Naive B cell (primary cell): Measurements from ENCODE around the gene HAO2. TPM values are rescaled to one million over a fixed set of nuclear protein-coding genes. Genes with fewer than 3 reads are reported as not detected.

Source experiments
- ATAC-seq, 2 donors: fragments of 150-1000 bp; cut with Tn5 transposase; 2 replicates each; pipeline ENCODE4 v1.10.0; 2021; ENCODE audit warnings: low read depth in 2 of 2, mild to moderate bottlenecking in 2 of 2, moderate library complexity in 2 of 2
- DNase-seq: peaks from one replicate; pipeline ENCODE4 v3.0.0; 2022
- H3K27ac Mint-ChIP-seq, 6 donors: one replicate each; pipeline ENCODE4 v1.8.0; 2020 to 2022; ENCODE audit warnings: mild to moderate bottlenecking in 6 of 6, mixed read lengths in 6 of 6, moderate library complexity in 5 of 6, inconsistent platforms in 2 of 6
- H3K27me3 Mint-ChIP-seq, 3 donors: one replicate each; pipeline ENCODE4 v1.8.0; 2021 to 2022; ENCODE audit warnings: mixed read lengths in 3 of 3, mild to moderate bottlenecking in 1 of 3
- H3K36me3 Mint-ChIP-seq, 2 donors: one replicate each; pipeline ENCODE4 v1.8.0; 2020 to 2022; ENCODE audit warnings: mixed read lengths in 2 of 2, inconsistent platforms in 1 of 2, mild to moderate bottlenecking in 1 of 2
- H3K4me1 Mint-ChIP-seq, 3 donors: one replicate each; pipeline ENCODE4 v1.8.0; 2020 to 2022; ENCODE audit warnings: mixed read lengths in 3 of 3, inconsistent platforms in 1 of 3, mild to moderate bottlenecking in 1 of 3, moderate library complexity in 1 of 3
- H3K4me3 Mint-ChIP-seq, 8 donors: one replicate each; pipeline ENCODE4 v1.8.0; 2020 to 2022; ENCODE audit warnings: mild to moderate bottlenecking in 8 of 8, mixed read lengths in 8 of 8, moderate library complexity in 8 of 8, inconsistent platforms in 2 of 8
- H3K9me3 Mint-ChIP-seq, 7 donors: one replicate each; pipeline ENCODE4 v1.8.0; 2020 to 2022; ENCODE audit warnings: mixed read lengths in 7 of 7, mild to moderate bottlenecking in 5 of 7, inconsistent platforms in 2 of 7, moderate library complexity in 1 of 7
- polyA plus RNA-seq, 6 donors: library from polyadenylated mRNA; unstranded; fragments of 300-500 nt; fragmentation: Illumina TruSeq; gene quantifications; one replicate each; pipeline ENCODE4 v1.2.3, GENCODE V29; 2021; ENCODE audit warnings: low read depth in 6 of 6

Gene HAO2
- polyA plus RNA-seq, 6 donors from 2014 or later: not detected

DNA sequence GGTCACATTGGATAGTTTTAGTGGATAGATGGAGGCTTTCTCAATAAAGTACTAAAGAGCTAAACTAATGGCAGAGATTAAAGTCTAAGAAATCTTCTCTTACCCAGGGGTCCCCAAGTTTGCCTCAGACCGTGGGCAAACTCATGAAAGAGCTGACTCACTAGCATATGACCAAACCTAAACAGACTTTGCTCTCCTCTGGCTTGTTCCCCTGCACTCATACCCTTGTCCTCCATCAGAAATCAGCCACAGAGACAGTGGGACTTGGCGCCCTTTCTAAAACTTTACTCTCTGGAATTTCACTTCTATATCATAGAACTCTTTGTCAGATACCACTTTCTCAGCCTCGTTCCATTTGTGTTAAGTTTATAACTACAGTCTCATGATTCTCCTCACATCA is 29.4 kb downstream of the HAO2 start:
- Mint-ChIP-seq H3K9me3 (peaks cover 0 to 10% (median 0%) of the 10 kb centered on the region in 7 donors), H3K27ac (no peak overlapping the region), H3K4me3 (no peak overlapping the region), H3K36me3 (no peaks in the 10 kb centered on the region), H3K27me3 (peaks cover 4 to 13% (median 8%) of the 10 kb centered on the region in 3 donors), H3K4me1 (no peaks in the 10 kb centered on the region)
- ATAC-seq (no peak), DNase-seq (no peak)

GRCh38 chr1:119404736-119405135 is 36.2 kb downstream of the HAO2 start:
- no peak for ATAC-seq
- Mint-ChIP-seq H3K4me3 (no peak overlapping the region), H3K36me3 (no peaks in the 10 kb centered on the region)

DNA sequence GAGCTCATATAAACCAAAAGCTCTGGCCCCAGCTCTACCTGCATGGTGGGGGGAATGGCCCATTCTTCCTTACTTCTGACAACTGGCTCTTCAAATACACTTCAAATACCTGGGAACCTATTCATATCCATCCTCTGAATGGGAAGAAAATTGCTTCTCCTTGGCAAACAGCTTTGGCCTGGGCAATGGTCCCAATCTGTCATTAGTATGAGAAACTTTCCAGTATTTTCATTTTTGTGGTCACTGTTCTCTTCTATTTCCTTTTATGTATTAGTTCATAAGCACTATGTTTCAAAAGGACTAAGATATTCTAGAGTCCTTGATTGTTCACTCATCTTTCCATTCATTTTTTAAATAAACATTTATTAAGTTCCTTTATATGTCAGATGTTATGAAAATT is 41.1 kb downstream of the HAO2 start:
- Mint-ChIP-seq H3K9me3 (peaks cover 4 to 32% (median 16%) of the 10 kb centered on the region in 7 donors), H3K36me3 (no peaks in the 10 kb centered on the region), H3K27ac (no peak overlapping the region), H3K4me3 (no peak overlapping the region), H3K27me3 (peaks cover 0 to 13% (median 2%) of the 10 kb centered on the region in 3 donors), H3K4me1 (no peaks in the 10 kb centered on the region)
- DNase-seq (no peak), ATAC-seq (no peak)

More at GRCh38 chr1:119404736-119405135, 36.2 kb downstream of the HAO2 start:
- H3K4me1 Mint-ChIP-seq: no peaks in the 10 kb centered on the region
- no peak overlapping the region for H3K27ac Mint-ChIP-seq
- DNase-seq: no peak
- H3K27me3 Mint-ChIP-seq: peaks cover 4 to 27% (median 15%) of the 10 kb centered on the region in 3 donors
- peaks cover 4 to 45% (median 26%) of the 10 kb centered on the region in 7 donors for H3K9me3 Mint-ChIP-seq

- ATAC-seq: no peak
- Mint-ChIP-seq H3K27ac (no peak overlapping the region), H3K4me1 (no peaks in the 10 kb centered on the region), H3K9me3 (peaks cover 1 to 23% (median 14%) of the 10 kb centered on the region in 7 donors), H3K36me3 (no peaks in the 10 kb centered on the region), H3K27me3 (peaks cover 0 to 6% (median 2%) of the 10 kb centered on the region in 3 donors), H3K4me3 (no peak overlapping the region)
- DNase-seq: no peak
These were observed 42.4 kb downstream of the HAO2 start for GRCh38 chr1:119410961-119411360.

DNA sequence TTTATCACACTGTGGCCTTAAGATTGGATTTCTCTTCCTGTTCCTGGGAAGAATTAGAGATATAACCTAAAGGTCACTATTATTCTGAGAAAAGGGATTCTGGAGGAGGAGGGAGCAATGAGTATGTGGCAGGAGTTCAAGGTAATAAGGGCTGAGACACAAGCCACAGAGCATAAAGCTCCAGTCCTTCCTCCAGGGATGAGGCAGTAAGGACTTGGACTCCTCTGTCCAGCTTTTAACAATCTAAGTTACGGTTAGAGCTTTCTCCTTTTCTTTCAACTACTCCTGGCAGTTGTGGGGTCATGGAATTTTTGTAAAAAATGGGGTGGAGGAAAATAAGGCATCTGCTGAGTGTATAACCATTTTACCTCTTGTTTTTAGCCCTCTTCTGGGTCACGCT is 46.4 kb downstream of the HAO2 start, which contains the start of gene HSD3B2:
TSS of gene HSD3B2 (plus strand) at position 201 of the 400 bp plus-strand sequence. CDS start 270 bp downstream, outside the sequence.
- peaks cover 0 to 5% (median 2%) of the 10 kb centered on the region in 7 donors for H3K9me3 Mint-ChIP-seq
- ATAC-seq (no peak), DNase-seq (no peak)
- no peaks in the 10 kb centered on the region for H3K4me1 Mint-ChIP-seq
- no peak within 1 kb of the TSS for H3K4me3 Mint-ChIP-seq
- H3K27me3 Mint-ChIP-seq: peaks cover 0 to 9% (median 0%) of the 10 kb centered on the region in 3 donors
- H3K36me3 Mint-ChIP-seq: no peaks in the 10 kb centered on the region
- H3K27ac Mint-ChIP-seq: no peak within 1 kb of the TSS

- no peaks in the 10 kb centered on the region for H3K36me3 Mint-ChIP-seq
- DNase-seq: no peak
- peaks cover 0 to 5% (median 0%) of the 10 kb centered on the region in 7 donors for H3K9me3 Mint-ChIP-seq
- ATAC-seq: no peak
- no peak overlapping the region for H3K4me3 Mint-ChIP-seq
- H3K27me3 Mint-ChIP-seq: peaks cover 0 to 9% (median 0%) of the 10 kb centered on the region in 3 donors
- no peak overlapping the region for H3K27ac Mint-ChIP-seq
- H3K4me1 Mint-ChIP-seq: no peaks in the 10 kb centered on the region
These were observed 47.5 kb downstream of the HAO2 start for GRCh38 chr1:119416006-119416640.

DNA sequence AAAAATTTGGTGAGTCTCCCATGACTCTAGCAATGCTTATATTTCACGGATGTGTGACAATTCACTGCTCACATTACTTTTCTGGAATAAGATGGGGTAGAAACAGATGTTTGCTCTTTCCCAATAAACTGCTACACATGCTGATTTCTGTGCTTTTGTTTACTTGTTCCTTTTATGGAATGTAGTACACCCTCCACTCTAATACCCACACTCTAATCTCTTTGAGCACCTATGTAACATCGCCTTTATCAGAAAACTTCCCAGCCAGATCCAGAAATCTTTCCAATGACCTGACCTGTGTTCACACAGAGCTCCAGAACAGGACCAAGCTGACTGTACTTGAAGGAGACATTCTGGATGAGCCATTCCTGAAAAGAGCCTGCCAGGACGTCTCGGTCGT is 50.5 kb downstream of the HAO2 start:
- Mint-ChIP-seq H3K4me1 (no peaks in the 10 kb centered on the region), H3K9me3 (peaks cover 0 to 5% (median 0%) of the 10 kb centered on the region in 7 donors), H3K27ac (no peak overlapping the region), H3K36me3 (no peaks in the 10 kb centered on the region), H3K4me3 (no peak overlapping the region), H3K27me3 (peaks cover 0 to 9% (median 0%) of the 10 kb centered on the region in 3 donors)
- DNase-seq (no peak), ATAC-seq (no peak)

GRCh38 chr1:119420638-119421037 is 52.1 kb downstream of the HAO2 start:
- no peak for ATAC-seq
- Mint-ChIP-seq H3K27ac (no peak overlapping the region), H3K4me3 (no peak overlapping the region), H3K4me1 (no peaks in the 10 kb centered on the region), H3K27me3 (peaks cover 0 to 9% (median 0%) of the 10 kb centered on the region in 3 donors), H3K36me3 (no peaks in the 10 kb centered on the region), H3K9me3 (peaks cover 0 to 4% (median 0%) of the 10 kb centered on the region in 7 donors)
- no peak for DNase-seq

- H3K27me3 Mint-ChIP-seq: peaks cover 0 to 6% (median 0%) of the 10 kb centered on the region in 3 donors
- H3K36me3 Mint-ChIP-seq: no peaks in the 10 kb centered on the region
- H3K4me3 Mint-ChIP-seq: no peak overlapping the region
- ATAC-seq: no peak
- no peaks in the 10 kb centered on the region for H3K4me1 Mint-ChIP-seq
- H3K9me3 Mint-ChIP-seq: peaks cover 0 to 3% (median 0%) of the 10 kb centered on the region in 7 donors
- no peak overlapping the region for H3K27ac Mint-ChIP-seq
- no peak for DNase-seq
These were observed 54.0 kb downstream of the HAO2 start for GRCh38 chr1:119422631-119423030.

- no peak overlapping the region for H3K4me3 Mint-ChIP-seq
These were observed 60.4 kb downstream of the HAO2 start for GRCh38 chr1:119428991-119429390.

DNA sequence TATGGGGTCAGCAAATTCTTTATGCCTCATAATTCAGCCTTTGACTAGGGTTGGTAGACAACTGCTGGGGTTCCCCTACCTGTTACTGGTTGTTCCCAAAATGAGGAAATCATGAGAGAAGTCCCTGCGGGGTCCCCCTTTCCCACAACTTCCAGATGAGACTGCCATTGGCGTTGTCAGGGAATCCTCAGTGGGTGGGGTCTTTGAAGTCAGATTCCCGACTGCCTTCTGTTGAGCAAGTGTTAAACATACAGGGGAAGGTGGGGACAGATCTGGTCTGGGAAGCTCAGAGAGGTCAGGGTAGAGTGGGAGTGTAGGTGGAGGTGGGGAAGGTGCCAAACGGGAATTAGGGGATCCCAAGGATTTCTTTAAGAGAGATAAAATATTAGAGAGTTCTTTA is 61.1 kb downstream of the HAO2 start:
- H3K27me3 Mint-ChIP-seq: peaks cover 4 to 27% (median 6%) of the 10 kb centered on the region in 3 donors
- no peak overlapping the region for H3K4me3 Mint-ChIP-seq
- H3K36me3 Mint-ChIP-seq: no peaks in the 10 kb centered on the region
- ATAC-seq: no peak
- peaks cover 0 to 5% (median 0%) of the 10 kb centered on the region in 7 donors for H3K9me3 Mint-ChIP-seq
- no peak overlapping the region for H3K27ac Mint-ChIP-seq
- no peak for DNase-seq
- no peaks in the 10 kb centered on the region for H3K4me1 Mint-ChIP-seq

More at GRCh38 chr1:119428991-119429390, 60.4 kb downstream of the HAO2 start:
- ATAC-seq: no peak
- H3K36me3 Mint-ChIP-seq: no peaks in the 10 kb centered on the region
- H3K9me3 Mint-ChIP-seq: peaks cover 0 to 5% (median 0%) of the 10 kb centered on the region in 7 donors
- no peak for DNase-seq
- H3K4me1 Mint-ChIP-seq: no peaks in the 10 kb centered on the region
- no peak overlapping the region for H3K27ac Mint-ChIP-seq
- H3K27me3 Mint-ChIP-seq: peaks cover 4 to 27% (median 6%) of the 10 kb centered on the region in 3 donors

GRCh38 chr1:119430486-119430885 is 61.9 kb downstream of the HAO2 start:
- Mint-ChIP-seq H3K9me3 (peaks cover 0 to 5% (median 0%) of the 10 kb centered on the region in 7 donors), H3K36me3 (no peaks in the 10 kb centered on the region), H3K4me3 (no peak overlapping the region), H3K27me3 (peaks cover 4 to 27% (median 6%) of the 10 kb centered on the region in 3 donors), H3K27ac (no peak overlapping the region), H3K4me1 (no peaks in the 10 kb centered on the region)
- ATAC-seq (no peak), DNase-seq (no peak)

- peaks cover 0 to 5% (median 0%) of the 10 kb centered on the region in 7 donors for H3K9me3 Mint-ChIP-seq
- no peak for DNase-seq
- no peaks in the 10 kb centered on the region for H3K4me1 Mint-ChIP-seq
- no peak overlapping the region for H3K27ac Mint-ChIP-seq
- no peak for ATAC-seq
- peaks cover 4 to 27% (median 6%) of the 10 kb centered on the region in 3 donors for H3K27me3 Mint-ChIP-seq
- no peak overlapping the region for H3K4me3 Mint-ChIP-seq
- no peaks in the 10 kb centered on the region for H3K36me3 Mint-ChIP-seq
These were observed 63.3 kb downstream of the HAO2 start for GRCh38 chr1:119431836-119432235.

DNA sequence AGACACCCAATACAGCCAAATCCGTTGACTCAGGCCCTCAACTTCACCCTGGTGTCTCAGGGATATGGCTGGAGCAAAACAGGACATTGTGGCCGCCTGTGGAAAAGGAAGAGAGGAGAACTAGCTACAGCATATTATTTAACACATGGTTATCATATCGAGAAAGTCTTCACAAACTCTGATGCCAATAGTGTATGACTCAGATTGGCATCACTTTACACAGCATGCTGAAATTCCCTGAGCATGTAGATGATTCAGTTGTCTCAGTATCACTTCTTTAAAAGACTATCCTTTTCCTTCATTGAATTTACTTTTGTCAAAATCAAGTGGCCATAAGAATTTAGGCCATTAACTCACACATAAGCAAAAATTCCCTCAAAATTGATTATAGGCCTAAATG is 66.5 kb downstream of the HAO2 start:
- peaks cover 4 to 27% (median 6%) of the 10 kb centered on the region in 3 donors for H3K27me3 Mint-ChIP-seq
- no peak for ATAC-seq
- H3K4me1 Mint-ChIP-seq: no peaks in the 10 kb centered on the region
- H3K27ac Mint-ChIP-seq: no peak overlapping the region
- H3K9me3 Mint-ChIP-seq: peaks cover 0 to 5% (median 0%) of the 10 kb centered on the region in 7 donors
- no peak for DNase-seq
- no peak overlapping the region for H3K4me3 Mint-ChIP-seq
- H3K36me3 Mint-ChIP-seq: no peaks in the 10 kb centered on the region
